ENCODE results near the gene DNAJB6.
A peak's percentile ranks its signal among the peaks of the same experiment; 100 is the strongest.

Gene DNAJB6

DNA sequence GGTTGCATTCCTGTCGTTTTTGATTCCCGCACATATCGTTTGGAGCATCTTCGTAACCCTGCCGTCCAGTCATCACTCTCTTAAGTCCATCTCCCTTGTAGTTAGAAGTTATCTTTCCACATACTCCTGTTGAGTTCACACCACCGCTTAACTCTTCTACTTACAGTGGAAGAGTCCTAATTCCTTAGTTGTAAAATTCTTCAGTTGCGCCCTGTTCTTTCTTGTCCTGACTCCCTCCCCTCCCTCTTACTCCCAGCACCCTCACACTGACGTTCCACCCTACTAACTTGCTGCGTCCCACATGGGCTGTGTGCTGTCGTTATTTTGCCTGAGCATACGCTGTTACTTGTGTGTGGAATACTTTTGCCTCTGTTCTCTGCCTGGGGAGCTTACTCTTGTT is 11.7 kb downstream of the DNAJB6 start:
- TF ChIP-seq, protein P1, sequence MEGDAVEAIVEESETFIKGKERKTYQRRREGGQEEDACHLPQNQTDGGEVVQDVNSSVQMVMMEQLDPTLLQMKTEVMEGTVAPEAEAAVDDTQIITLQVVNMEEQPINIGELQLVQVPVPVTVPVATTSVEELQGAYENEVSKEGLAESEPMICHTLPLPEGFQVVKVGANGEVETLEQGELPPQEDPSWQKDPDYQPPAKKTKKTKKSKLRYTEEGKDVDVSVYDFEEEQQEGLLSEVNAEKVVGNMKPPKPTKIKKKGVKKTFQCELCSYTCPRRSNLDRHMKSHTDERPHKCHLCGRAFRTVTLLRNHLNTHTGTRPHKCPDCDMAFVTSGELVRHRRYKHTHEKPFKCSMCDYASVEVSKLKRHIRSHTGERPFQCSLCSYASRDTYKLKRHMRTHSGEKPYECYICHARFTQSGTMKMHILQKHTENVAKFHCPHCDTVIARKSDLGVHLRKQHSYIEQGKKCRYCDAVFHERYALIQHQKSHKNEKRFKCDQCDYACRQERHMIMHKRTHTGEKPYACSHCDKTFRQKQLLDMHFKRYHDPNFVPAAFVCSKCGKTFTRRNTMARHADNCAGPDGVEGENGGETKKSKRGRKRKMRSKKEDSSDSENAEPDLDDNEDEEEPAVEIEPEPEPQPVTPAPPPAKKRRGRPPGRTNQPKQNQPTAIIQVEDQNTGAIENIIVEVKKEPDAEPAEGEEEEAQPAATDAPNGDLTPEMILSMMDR (IDR thresholded peaks at IDR 0.05) = no peak
- Histone ChIP-seq H3K4me3 (no peak overlapping the region), H3K36me3 (no peaks in the 10 kb centered on the region), H3K9me3 (no peaks in the 10 kb centered on the region), H3K27me3 (no peaks in the 10 kb centered on the region), H3K4me1 (peaks cover 0 to 87% (median 33%) of the 10 kb centered on the region in 4 donors), H3K27ac (peak overlapping the region; percentile 57 to 61)
- intact Hi-C loops (cut with DNase I; ENCODE audit: low total_unique reads) = no loop called here
- DNase-seq = no peak

DNA sequence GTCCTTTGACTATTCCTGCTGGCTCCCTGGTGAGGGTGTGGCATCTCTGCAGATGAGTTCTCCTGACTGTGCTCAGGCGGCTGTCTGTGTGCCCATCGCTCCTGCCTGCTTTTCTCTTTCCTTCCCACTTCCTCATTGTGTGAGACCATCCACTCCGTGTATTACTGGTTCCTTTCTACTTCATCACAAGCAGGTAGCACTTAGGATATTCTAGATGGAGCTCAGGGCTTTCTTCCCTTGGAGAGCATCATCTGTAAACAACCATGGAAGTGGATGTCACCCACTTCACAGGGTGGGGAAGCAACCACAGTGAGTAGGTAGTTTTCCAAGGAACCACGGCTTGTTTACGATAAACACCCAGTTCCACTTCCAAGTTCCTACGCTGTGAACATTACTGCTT is 15.7 kb downstream of the DNAJB6 start:
- intact Hi-C loops (cut with DNase I; ENCODE audit: low total_unique reads) = no loop called here
- Histone ChIP-seq H3K9me3 (no peaks in the 10 kb centered on the region), H3K4me3 (no peak overlapping the region), H3K36me3 (no peaks in the 10 kb centered on the region), H3K4me1 (peaks cover 0 to 89% (median 40%) of the 10 kb centered on the region in 4 donors), H3K27ac (no peak overlapping the region), H3K27me3 (no peaks in the 10 kb centered on the region)
- DNase-seq = peak in 1 of 2 donors; percentile 23
- TF ChIP-seq, protein P1 (IDR thresholded peaks at IDR 0.05) = no peak

DNA sequence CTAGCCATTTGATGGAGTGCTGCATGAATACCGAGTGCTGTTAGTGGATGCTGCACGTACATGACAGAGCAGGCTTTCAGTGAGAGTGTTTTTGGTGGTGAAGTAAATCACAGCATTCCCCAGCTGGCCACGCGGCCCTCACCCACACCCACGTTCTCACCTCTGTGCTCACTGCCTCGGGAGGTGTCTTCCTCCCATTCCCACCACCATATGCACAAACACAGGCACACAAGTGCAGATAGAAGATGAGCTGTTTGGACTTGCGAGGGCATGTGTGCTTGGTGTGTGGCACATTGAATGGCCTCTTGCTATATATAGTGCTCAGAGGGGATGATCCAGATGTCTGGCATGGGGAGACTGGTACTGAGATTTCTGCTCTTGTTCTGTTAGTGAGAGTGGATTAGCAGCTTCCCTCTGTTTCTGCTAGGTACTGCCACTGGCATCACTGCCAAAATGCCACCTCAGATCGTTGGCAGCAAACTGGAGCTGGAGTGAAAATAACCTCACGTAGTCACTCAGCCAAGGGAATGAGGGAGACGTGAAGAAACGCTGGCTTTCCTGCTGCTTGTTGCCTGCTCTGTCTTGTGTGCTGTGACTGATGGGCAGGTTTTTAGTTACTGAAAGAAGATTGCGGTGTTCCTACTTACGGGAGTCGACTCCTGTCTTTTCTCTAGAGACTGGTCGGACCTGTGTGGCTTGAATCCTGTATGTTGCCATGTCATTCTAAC is 19.1 kb downstream of the DNAJB6 start:
- peaks cover 15 to 24% (median 24%) of the 10 kb centered on the region in 3 donors for H3K36me3 ChIP-seq
- H3K27me3 ChIP-seq = no peaks in the 10 kb centered on the region
- H3K4me3 ChIP-seq = no peak overlapping the region
- peaks cover 0 to 76% (median 31%) of the 10 kb centered on the region in 4 donors for H3K4me1 ChIP-seq
- intact Hi-C loops (cut with DNase I; ENCODE audit: low total_unique reads) = no loop called here
- peak in 1 of 2 donors; percentile 80 for DNase-seq
- H3K27ac ChIP-seq = peak overlapping the region; percentile 61
- TF ChIP-seq, protein P1 (IDR thresholded peaks at IDR 0.05) = peak in 1 of 2 experiments; percentile 9
- H3K9me3 ChIP-seq = no peaks in the 10 kb centered on the region

DNA sequence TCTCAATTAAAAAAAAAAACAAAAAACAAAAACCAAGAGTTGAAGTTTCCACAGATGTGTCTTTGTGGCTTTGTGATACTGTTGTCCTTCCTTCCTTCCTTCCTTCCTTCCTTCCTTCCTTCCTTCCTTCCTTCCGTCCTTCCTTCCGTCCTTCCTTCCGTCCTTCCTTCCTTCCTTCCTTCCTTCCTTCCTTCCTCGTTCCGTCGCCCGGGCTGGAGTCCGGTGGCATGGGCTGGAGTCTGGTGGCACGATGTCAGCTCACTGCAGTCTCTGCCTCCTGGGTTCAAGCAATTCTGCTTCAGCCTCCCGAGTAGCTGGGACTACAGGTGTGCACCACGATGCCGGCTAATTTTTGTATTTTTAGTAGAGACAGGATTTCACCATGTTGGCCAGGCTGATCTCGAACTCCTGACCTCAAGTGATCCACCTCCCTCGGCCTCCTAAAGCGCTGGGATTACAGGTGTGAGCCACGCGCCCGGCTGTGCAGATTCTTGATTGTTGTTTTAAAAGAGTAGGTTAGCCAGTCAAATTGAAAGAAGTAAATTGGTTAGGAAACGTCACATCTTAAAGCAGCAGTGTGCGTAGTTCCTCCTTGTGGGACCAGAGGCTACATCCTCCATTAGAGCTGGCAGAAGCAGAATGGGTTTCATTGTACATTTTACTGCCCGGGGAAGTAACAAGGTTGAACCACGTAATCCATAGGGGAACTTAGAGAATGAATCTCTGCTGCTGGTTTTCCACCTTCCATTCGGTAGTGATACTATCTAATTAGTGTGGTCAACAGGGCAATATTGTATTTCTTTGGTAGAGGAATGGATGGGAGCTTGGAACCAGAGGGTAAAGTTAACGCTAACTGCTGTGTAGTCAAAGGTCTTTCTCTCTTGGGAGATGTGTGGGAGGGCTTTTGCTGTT is 20.6 kb downstream of the DNAJB6 start:
- peaks cover 0 to 69% (median 31%) of the 10 kb centered on the region in 4 donors for H3K4me1 ChIP-seq
- intact Hi-C loops (cut with DNase I; ENCODE audit: low total_unique reads) = no loop called here

DNA sequence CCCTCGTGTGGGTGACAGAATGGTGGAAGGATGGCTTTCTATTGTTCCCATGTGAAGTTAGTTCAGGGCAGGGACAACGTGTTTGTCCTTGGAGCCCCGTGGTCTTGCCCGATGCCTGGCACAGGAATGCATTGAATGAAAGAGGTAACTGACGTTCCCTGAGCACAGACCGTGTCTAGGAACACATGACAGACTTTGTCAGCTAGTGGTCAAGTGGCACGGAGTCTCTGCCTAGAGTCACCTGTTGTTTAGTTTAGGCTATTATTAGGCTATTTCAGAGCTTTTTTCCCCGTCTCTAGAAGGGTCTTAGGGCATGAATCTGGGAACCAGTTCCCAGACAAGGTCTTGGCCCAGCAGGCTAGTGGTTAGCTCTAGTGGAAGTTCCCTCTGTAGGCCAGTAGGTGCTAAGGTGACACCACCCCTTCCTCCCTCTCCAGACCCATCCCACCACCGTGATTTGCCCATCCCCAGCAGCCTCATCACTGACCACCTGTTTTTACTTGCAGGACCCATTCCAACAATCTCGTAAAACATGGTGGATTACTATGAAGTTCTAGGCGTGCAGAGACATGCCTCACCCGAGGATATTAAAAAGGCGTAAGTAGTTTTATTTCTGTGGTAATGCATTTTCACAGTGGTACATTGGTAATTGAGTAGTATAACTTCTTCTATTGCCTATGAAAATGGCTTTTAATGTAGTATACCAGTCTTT is 21.4 kb downstream of the DNAJB6 start:
- H3K9me3 ChIP-seq = no peaks in the 10 kb centered on the region

More for the DNA sequence above, 20.6 kb downstream of the DNAJB6 start:
- Histone ChIP-seq H3K36me3 (peaks cover 15 to 36% (median 24%) of the 10 kb centered on the region in 3 donors), H3K9me3 (no peaks in the 10 kb centered on the region), H3K4me3 (no peak overlapping the region), H3K27me3 (no peaks in the 10 kb centered on the region), H3K27ac (no peak overlapping the region)
- TF ChIP-seq, protein P1 (IDR thresholded peaks at IDR 0.05) = no peak
- DNase-seq = peak in 1 of 2 donors; percentile 31

More for the DNA sequence above, 21.4 kb downstream of the DNAJB6 start:
- peaks cover 0 to 61% (median 31%) of the 10 kb centered on the region in 4 donors for H3K4me1 ChIP-seq
- no peaks in the 10 kb centered on the region for H3K27me3 ChIP-seq
- H3K4me3 ChIP-seq = no peak overlapping the region
- H3K27ac ChIP-seq = no peak overlapping the region
- DNase-seq = no peak
- TF ChIP-seq, protein P1 (IDR thresholded peaks at IDR 0.05) = no peak
- peaks cover 17 to 44% (median 29%) of the 10 kb centered on the region in 3 donors for H3K36me3 ChIP-seq
- intact Hi-C loops (cut with DNase I; ENCODE audit: low total_unique reads) = no loop called here

Measured in tibial artery (tissue), 4 donors.